K562 (cell line): ENCODE results near the gene MDC1. TPM values are rescaled to one million over a fixed set of nuclear protein-coding genes. Genes with fewer than 3 reads are reported as not detected.

Experiments used
- CBFA2T3 ChIP-seq: fragments of 450-650 bp; IDR thresholded peaks from 2 replicates; pipeline ENCODE4 v1.6.1; 2017
- CBX8 ChIP-seq: fragments of 200-600 bp; sonication (generic); IDR thresholded peaks from 2 replicates; pipeline ENCODE4 v1.6.1; 2012; ENCODE audit warnings: borderline replicate concordance, mixed run types, low read depth, mild to moderate bottlenecking, moderate library complexity, mixed read lengths, low read length, control low read depth, inconsistent platforms; ENCODE audit not compliant: poor library complexity, severe bottlenecking; ENCODE audit errors: extremely low read depth
- RAD21 ChIP-seq, 2 experiments: fragments of 250-450 bp in 1 of 2; fragments of 450-650 bp in 1 of 2; sonication (Bioruptor Pico) in 1 of 2; formaldehyde crosslinking in 1 of 2; IDR thresholded peaks in 1 of 2; conservative IDR thresholded peaks in 1 of 2; 2 replicates each; pipeline versions ENCODE4 v1.4.0 to v1.8.0; 2020 to 2022; ENCODE audit warnings: mild to moderate bottlenecking in 2 of 2, moderate library complexity in 1 of 2
- RBM25 ChIP-seq: fragments of 200-400 bp; formaldehyde crosslinking; IDR thresholded peaks from 2 replicates; pipeline ENCODE4 v1.6.1; 2018; ENCODE audit warnings: low read length, low read depth, moderate library complexity; ENCODE audit not compliant: severe bottlenecking
- SMAD1 ChIP-seq: fragments of 150-350 bp; IDR thresholded peaks from 2 replicates; pipeline ENCODE4 v1.6.1; 2014; ENCODE audit warnings: low read length, low read depth; ENCODE audit not compliant: partially characterized antibody
- TAF9B ChIP-seq: fragments of 450-650 bp; IDR thresholded peaks from 2 replicates; pipeline ENCODE4 v1.6.1; 2018; ENCODE audit warnings: mild to moderate bottlenecking; ENCODE audit not compliant: partially characterized antibody
- polyA plus RNA-seq, 8 experiments: library from polyadenylated mRNA; depleted of rRNA in 4 of 8; stranded (reverse) in 5 of 8; unstranded in 3 of 8; fragments of >200 nt; fragmentation: Nextera tagmentation in 2 of 8; fragmentation: Illumina TruSeq in 1 of 8; extraction: Ambion mirVana in 2 of 8; extraction: Trizol in 1 of 8; gene quantifications; 2 replicates each; pipeline versions ENCODE4 v1.2.1 to v1.2.3, GENCODE V29; 2011 to 2014; ENCODE audit warnings: inconsistent platforms in 1 of 8, missing spikeins in 1 of 8
- total RNA-seq, 7 experiments: library from RNA; depleted of rRNA in 6 of 7; stranded (reverse); fragments of >200 nt in 6 of 7; fragmentation: Illumina TruSeq in 2 of 7; extraction: Trizol in 2 of 7; gene quantifications; 2 replicates each; pipeline versions ENCODE4 v1.2.1 to v1.2.3, GENCODE V29; 2011 to 2021; ENCODE audit warnings: low replicate concordance in 1 of 7
- TF ChIP-seq, protein P1 (sequence below): sonication (generic); formaldehyde crosslinking; IDR thresholded peaks from 2 replicates; pipeline ENCODE4 v1.8.1; 2022; ENCODE audit warnings: missing genetic modification reagents
- TF ChIP-seq, protein P2 (sequence below): fragments of 250-450 bp; sonication (Bioruptor Pico); IDR thresholded peaks from 2 replicates; pipeline ENCODE4 v1.5.0; 2022; ENCODE audit warnings: mild to moderate bottlenecking
- TF ChIP-seq, protein P3 (sequence below), 2 experiments: fragments of 450-650 bp; IDR thresholded peaks; 2 replicates each; pipeline ENCODE4 v1.6.1; 2016; ENCODE audit warnings: mild to moderate bottlenecking in 2 of 2, borderline replicate concordance in 1 of 2, low read depth in 1 of 2, moderate library complexity in 1 of 2
- TF ChIP-seq, protein P4 (sequence below): fragments of 450-650 bp; IDR thresholded peaks from 2 replicates; pipeline ENCODE4 v1.6.1; 2016; ENCODE audit warnings: low read depth, mild to moderate bottlenecking, moderate library complexity
- TF ChIP-seq, protein P5 (sequence below): fragments of 450-650 bp; formaldehyde crosslinking; IDR thresholded peaks from 2 replicates; pipeline ENCODE4 v1.4.0; 2022; ENCODE audit warnings: missing genetic modification characterization

Gene MDC1
- total and polyA plus RNA-seq, 9 of the 15 experiments (the other 6 are each of a cell fraction or from before 2014, with no cell fraction given): 8.2 to 114 (median 20.0) TPM

DNA sequence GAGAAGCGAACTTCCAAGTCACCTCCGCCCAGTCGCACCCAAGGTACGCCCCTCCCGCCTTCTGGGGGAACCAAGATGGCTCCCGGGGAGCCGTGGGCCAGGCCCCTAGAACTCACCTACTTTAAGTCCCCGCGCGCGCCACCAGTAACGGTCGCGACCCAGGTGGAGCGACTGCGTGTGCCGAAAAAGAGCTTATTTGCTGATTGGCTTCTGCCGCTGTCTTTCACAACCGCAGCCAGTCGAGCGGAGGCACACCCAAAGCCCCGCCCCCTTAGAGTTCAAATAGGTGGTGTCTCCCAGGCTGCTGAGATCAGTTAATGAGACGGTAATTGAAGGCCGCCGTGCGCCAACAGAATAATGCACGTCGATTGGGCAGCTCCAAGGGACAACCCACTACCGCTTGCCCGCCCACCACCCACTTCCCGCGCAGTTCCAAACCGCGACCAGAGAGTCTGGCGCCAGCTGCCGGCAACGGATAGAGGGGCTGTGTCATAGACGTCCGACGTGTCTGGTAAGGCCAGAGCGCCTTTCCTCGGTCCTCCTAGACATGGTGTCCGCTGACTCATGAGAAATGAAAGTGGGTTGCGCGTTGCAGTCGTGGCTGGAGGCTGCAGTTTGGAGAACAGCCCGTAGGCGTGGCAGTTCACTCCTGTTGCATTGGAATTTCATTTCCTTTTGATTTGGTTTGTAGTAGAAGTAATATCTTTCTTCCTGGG is at the start of gene MDC1 (continued):
- TF ChIP-seq, protein P1, sequence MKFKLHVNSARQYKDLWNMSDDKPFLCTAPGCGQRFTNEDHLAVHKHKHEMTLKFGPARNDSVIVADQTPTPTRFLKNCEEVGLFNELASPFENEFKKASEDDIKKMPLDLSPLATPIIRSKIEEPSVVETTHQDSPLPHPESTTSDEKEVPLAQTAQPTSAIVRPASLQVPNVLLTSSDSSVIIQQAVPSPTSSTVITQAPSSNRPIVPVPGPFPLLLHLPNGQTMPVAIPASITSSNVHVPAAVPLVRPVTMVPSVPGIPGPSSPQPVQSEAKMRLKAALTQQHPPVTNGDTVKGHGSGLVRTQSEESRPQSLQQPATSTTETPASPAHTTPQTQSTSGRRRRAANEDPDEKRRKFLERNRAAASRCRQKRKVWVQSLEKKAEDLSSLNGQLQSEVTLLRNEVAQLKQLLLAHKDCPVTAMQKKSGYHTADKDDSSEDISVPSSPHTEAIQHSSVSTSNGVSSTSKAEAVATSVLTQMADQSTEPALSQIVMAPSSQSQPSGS (CRISPR knock-in tag): no peak
- TF ChIP-seq, protein P2, sequence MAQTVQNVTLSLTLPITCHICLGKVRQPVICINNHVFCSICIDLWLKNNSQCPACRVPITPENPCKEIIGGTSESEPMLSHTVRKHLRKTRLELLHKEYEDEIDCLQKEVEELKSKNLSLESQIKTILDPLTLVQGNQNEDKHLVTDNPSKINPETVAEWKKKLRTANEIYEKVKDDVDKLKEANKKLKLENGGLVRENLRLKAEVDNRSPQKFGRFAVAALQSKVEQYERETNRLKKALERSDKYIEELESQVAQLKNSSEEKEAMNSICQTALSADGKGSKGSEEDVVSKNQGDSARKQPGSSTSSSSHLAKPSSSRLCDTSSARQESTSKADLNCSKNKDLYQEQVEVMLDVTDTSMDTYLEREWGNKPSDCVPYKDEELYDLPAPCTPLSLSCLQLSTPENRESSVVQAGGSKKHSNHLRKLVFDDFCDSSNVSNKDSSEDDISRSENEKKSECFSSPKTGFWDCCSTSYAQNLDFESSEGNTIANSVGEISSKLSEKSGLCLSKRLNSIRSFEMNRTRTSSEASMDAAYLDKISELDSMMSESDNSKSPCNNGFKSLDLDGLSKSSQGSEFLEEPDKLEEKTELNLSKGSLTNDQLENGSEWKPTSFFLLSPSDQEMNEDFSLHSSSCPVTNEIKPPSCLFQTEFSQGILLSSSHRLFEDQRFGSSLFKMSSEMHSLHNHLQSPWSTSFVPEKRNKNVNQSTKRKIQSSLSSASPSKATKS (CRISPR knock-in tag): no peak
- TF ChIP-seq TAF9B: peak; percentile 95
- TF ChIP-seq CBX8: no peak
- TF ChIP-seq, protein P3, sequence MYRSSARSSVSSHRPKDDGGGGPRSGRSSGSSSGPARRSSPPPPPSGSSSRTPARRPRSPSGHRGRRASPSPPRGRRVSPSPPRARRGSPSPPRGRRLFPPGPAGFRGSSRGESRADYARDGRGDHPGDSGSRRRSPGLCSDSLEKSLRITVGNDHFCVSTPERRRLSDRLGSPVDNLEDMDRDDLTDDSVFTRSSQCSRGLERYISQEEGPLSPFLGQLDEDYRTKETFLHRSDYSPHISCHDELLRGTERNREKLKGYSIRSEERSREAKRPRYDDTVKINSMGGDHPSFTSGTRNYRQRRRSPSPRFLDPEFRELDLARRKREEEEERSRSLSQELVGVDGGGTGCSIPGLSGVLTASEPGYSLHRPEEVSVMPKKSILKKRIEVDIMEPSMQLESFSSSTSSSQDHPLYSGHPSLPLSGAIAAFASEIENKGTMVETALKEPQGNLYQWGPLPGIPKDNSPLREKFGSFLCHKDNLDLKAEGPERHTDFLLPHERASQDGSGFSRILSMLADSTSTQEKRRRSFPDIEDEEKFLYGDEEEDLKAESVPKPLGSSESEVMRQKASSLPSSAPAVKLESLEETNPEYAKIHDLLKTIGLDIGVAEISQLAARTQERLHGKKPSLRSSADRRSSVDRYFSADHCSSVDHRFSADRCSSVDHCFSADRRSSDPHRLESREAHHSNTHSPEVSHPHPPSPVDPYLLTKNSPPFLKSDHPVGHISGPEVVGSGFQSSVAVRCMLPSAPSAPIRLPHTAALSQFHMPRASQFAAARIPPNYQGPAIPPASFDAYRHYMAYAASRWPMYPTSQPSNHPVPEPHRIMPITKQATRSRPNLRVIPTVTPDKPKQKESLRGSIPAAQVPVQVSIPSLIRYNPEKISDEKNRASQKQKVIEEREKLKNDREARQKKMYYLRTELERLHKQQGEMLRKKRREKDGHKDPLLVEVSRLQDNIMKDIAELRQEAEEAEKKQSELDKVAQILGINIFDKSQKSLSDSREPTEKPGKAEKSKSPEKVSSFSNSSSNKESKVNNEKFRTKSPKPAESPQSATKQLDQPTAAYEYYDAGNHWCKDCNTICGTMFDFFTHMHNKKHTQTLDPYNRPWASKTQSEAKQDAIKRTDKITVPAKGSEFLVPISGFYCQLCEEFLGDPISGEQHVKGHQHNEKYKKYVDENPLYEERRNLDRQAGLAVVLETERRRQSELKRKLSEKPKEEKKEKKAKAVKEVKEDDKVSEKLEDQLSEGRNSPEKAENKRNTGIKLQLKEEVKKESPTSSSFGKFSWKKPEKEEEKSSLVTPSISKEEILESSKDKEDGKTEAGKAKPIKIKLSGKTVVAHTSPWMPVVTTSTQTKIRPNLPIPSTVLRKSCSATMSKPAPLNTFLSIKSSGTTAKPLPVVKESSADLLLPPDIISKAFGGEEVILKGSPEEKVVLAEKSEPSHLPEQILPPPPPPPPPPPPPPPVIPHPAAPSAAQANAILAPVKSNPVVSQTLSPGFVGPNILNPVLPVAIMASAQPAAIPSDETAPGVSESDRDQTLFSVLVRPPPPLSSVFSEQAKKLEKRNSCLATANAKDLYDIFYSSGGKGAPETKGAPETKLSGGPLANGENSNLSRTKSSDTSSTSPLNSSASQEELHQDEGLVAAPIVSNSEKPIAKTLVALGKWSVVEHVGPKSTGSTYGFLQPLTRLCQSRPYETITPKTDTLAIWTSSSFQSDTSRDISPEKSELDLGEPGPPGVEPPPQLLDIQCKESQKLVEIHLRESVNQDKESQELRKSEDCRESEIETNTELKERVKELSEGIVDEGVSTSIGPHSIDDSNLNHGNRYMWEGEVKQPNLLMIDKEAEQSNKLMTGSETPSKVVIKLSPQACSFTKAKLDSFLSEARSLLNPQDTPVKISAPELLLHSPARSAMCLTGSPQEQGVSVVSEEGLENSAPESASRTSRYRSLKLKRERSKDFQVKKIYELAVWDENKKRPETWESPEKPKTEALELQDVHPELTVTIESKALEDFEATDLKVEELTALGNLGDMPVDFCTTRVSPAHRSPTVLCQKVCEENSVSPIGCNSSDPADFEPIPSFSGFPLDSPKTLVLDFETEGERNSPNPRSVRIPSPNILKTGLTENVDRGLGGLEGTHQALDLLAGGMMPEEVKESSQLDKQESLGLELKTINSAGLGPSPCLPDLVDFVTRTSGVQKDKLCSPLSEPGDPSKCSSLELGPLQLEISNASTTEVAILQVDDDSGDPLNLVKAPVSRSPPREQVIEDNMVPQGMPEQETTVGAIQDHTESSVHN (IDR thresholded peaks at IDR 0.05; ENCODE audit: borderline replicate concordance in 1 of 2, low read depth in 1 of 2): peak in 1 of 2 experiments; percentile 96; a peak in 2 of 4 replicates
- TF ChIP-seq RAD21 (CRISPR knock-in tag; conservative IDR thresholded peaks at IDR 0.05 in 1 of 2, IDR thresholded peaks at IDR 0.05 in 1 of 2): peak; percentile 24 to 32; a peak in 3 of 4 replicates
- TF ChIP-seq CBFA2T3: peak; percentile 61
- TF ChIP-seq, protein P4, sequence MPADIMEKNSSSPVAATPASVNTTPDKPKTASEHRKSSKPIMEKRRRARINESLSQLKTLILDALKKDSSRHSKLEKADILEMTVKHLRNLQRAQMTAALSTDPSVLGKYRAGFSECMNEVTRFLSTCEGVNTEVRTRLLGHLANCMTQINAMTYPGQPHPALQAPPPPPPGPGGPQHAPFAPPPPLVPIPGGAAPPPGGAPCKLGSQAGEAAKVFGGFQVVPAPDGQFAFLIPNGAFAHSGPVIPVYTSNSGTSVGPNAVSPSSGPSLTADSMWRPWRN: peak; percentile 96
- TF ChIP-seq, protein P5, sequence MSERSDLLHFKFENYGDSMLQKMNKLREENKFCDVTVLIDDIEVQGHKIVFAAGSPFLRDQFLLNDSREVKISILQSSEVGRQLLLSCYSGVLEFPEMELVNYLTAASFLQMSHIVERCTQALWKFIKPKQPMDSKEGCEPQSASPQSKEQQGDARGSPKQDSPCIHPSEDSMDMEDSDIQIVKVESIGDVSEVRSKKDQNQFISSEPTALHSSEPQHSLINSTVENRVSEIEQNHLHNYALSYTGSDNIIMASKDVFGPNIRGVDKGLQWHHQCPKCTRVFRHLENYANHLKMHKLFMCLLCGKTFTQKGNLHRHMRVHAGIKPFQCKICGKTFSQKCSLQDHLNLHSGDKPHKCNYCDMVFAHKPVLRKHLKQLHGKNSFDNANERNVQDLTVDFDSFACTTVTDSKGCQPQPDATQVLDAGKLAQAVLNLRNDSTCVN (CRISPR knock-in tag): no peak
- TF ChIP-seq RBM25: peak; percentile 79
- TF ChIP-seq SMAD1: peak; percentile 80
